Neural cell (in vitro differentiated cells): Measurements from ENCODE around the gene PLCXD3. TPM values are rescaled to one million over a fixed set of nuclear protein-coding genes. Genes with fewer than 3 reads are reported as not detected.

Source experiments
- H2AFZ ChIP-seq: fragments of 200-600, 300-800 bp; sonication (generic), shearing (Covaris generic); 2 replicates; pipeline ENCODE4 v1.6.0; 2014; ENCODE audit warnings: low read depth, mild to moderate bottlenecking, antibody characterized with exemption, low read length, moderate library complexity
- H3F3A ChIP-seq: fragments of 200-600 bp; shearing (Covaris generic); 2 replicates; pipeline ENCODE4 v1.6.1; 2016; ENCODE audit warnings: mild to moderate bottlenecking, moderate library complexity, mixed read lengths, antibody characterized with exemption, low read length; ENCODE audit not compliant: insufficient read depth, poor library complexity, severe bottlenecking
- H3K27ac ChIP-seq: fragments of 200-600, 300-800 bp; sonication (generic), shearing (Covaris generic); 2 replicates; pipeline ENCODE4 v1.5.1; 2014; ENCODE audit warnings: mild to moderate bottlenecking, low read length, moderate library complexity
- H3K27me3 ChIP-seq: fragments of 300-800, 200-600 bp; sonication (generic), shearing (Covaris generic); 2 replicates; pipeline ENCODE4 v1.6.0; 2014; ENCODE audit warnings: mild to moderate bottlenecking, low read depth, low read length, moderate library complexity; ENCODE audit not compliant: insufficient read depth
- H3K36me3 ChIP-seq: fragments of 300-800, 200-600 bp; sonication (generic), shearing (Covaris generic); 2 replicates; pipeline ENCODE4 v1.5.1; 2014; ENCODE audit warnings: mild to moderate bottlenecking, antibody characterized with exemption, low read length, moderate library complexity; ENCODE audit not compliant: insufficient read depth
- H3K4me2 ChIP-seq: fragments of 300-800, 200-600 bp; sonication (generic), shearing (Covaris generic); 2 replicates; pipeline ENCODE4 v1.6.0; 2014; ENCODE audit warnings: mild to moderate bottlenecking, low read length
- H3K4me3 ChIP-seq: fragments of 300-800, 200-600 bp; sonication (generic), shearing (Covaris generic); 2 replicates; pipeline ENCODE4 v1.5.1; 2014; ENCODE audit warnings: mild to moderate bottlenecking, low read length, moderate library complexity
- H3K79me2 ChIP-seq: fragments of 200-600 bp; shearing (Covaris generic); replicated peaks from 2 replicates; pipeline ENCODE4 v1.6.0; 2014; ENCODE audit warnings: mild to moderate bottlenecking, low read length, moderate library complexity; ENCODE audit not compliant: insufficient read depth
- H3K9ac ChIP-seq: fragments of 300-800, 200-600 bp; sonication (generic), shearing (Covaris generic); 2 replicates; pipeline ENCODE4 v1.6.1; 2016; ENCODE audit warnings: mild to moderate bottlenecking, low read length, mixed read lengths
- H3K9me2 ChIP-seq: fragments of 200-600 bp; shearing (Covaris generic); 2 replicates; pipeline ENCODE4 v1.6.1; 2016; ENCODE audit warnings: mild to moderate bottlenecking, low read length, mixed read lengths; ENCODE audit not compliant: insufficient read depth
- H3K9me3 ChIP-seq: fragments of 200-600, 300-800 bp; sonication (generic), shearing (Covaris generic); 2 replicates; pipeline ENCODE4 v1.6.1; 2016; ENCODE audit warnings: mild to moderate bottlenecking, mixed run types, low read length, moderate library complexity, mixed read lengths
- H4K20me1 ChIP-seq: fragments of 200-600 bp; shearing (Covaris generic); 2 replicates; pipeline ENCODE4 v1.6.1; 2016; ENCODE audit warnings: mild to moderate bottlenecking, mixed run types; ENCODE audit not compliant: insufficient read depth
- EP300 ChIP-seq: fragments of 450-650 bp; conservative IDR thresholded peaks from 2 replicates; pipeline ENCODE4 v1.6.1; 2014; ENCODE audit warnings: antibody characterized with exemption, mild to moderate bottlenecking, moderate library complexity; ENCODE audit not compliant: poor library complexity, severe bottlenecking
- EZH2 ChIP-seq: fragments of 200-600, 300-800 bp; shearing (Covaris generic), sonication (generic); IDR thresholded peaks from 2 replicates; pipeline ENCODE4 v1.6.1; 2014; ENCODE audit warnings: antibody characterized with exemption, low read length, borderline replicate concordance, mild to moderate bottlenecking; ENCODE audit not compliant: insufficient read depth, poor library complexity, severe bottlenecking
- MXI1 ChIP-seq: fragments of 450-650 bp; conservative IDR thresholded peaks from 2 replicates; pipeline ENCODE4 v1.6.1; 2014; ENCODE audit warnings: antibody characterized with exemption, mild to moderate bottlenecking; ENCODE audit not compliant: poor library complexity, severe bottlenecking
- POLR2AphosphoS5 ChIP-seq: IDR thresholded peaks from 2 replicates; pipeline ENCODE4 v1.6.1; 2012
- RAD21 ChIP-seq: fragments of 450-650 bp; conservative IDR thresholded peaks from 2 replicates; pipeline ENCODE4 v1.6.1; 2014; ENCODE audit warnings: antibody characterized with exemption, mild to moderate bottlenecking, moderate library complexity
- SMC3 ChIP-seq: fragments of 450-650 bp; conservative IDR thresholded peaks from 2 replicates; pipeline ENCODE4 v1.6.1; 2014; ENCODE audit warnings: antibody characterized with exemption, mild to moderate bottlenecking, moderate library complexity; ENCODE audit not compliant: poor library complexity
- TAF1 ChIP-seq: IDR thresholded peaks from 2 replicates; pipeline ENCODE4 v1.6.1; 2012; ENCODE audit warnings: low read depth
- polyA plus RNA-seq: library from polyadenylated mRNA; depleted of rRNA; stranded (reverse); fragments of >200 nt; gene quantifications from 2 replicates; pipeline ENCODE4 v1.2.3, GENCODE V29; 2014
- TF ChIP-seq, protein P1 (sequence below): IDR thresholded peaks from 2 replicates; pipeline ENCODE4 v1.6.1; 2012; ENCODE audit warnings: borderline replicate concordance
- TF ChIP-seq, protein P2 (sequence below): fragments of 450-650 bp; IDR thresholded peaks from 2 replicates; pipeline ENCODE4 v1.5.1; 2014; ENCODE audit warnings: antibody characterized with exemption, mild to moderate bottlenecking, moderate library complexity; ENCODE audit not compliant: poor library complexity, severe bottlenecking

Gene PLCXD3
- polyA plus RNA-seq, 1 donor from 2014 or later, result 6.6 TPM

DNA sequence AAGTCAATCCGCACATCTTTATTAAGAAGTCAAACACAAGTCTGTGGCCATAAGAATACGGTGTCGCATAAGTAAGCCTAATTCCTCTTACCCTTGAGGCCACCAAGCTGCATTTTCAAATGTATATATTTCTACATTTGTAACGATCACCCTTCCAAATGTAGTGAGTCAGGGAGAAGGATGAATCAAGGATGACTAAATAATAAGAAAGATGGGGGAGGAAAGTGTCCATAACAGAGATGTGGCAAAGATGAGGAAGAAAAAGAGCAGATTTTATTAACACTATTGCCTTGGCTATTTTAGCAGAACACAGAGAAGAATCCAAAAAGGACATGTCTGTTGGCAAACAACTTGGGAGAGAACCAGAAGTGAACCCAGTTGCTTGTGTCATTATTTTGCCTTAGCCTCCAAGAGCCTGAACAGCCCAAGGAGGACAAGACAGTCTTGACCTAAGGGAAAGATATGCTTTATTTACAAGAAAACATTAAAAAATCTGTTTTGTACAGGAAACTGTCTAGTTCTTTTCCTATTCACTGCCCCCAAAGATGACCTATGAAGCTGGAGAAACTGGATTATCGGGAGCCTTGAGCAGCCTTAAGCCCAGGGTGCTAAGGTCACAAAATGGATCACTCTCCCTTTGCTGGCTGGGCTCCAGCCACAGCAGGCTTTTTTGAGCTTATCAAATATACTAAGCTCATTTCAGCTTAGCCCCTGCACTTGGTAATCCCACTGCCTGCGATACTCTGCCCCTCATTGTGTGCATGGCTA lies 101.5 kb downstream of the PLCXD3 start:
- Histone ChIP-seq H3K9ac (no peak overlapping the region), H2AFZ (no peak overlapping the region), H3K27ac (no peak overlapping the region), H3K4me3 (no peak overlapping the region), H3K27me3 (no peaks in the 10 kb centered on the region), H4K20me1 (no peaks in the 10 kb centered on the region), H3F3A (no peaks in the 10 kb centered on the region), H3K9me3 (no peaks in the 10 kb centered on the region), H3K9me2 (no peaks in the 10 kb centered on the region), H3K36me3 (no peaks in the 10 kb centered on the region), H3K79me2 (no peaks in the 10 kb centered on the region), H3K4me2 (no peak overlapping the region)
- no peak for TF ChIP-seq RAD21
- TF ChIP-seq, protein P1, sequence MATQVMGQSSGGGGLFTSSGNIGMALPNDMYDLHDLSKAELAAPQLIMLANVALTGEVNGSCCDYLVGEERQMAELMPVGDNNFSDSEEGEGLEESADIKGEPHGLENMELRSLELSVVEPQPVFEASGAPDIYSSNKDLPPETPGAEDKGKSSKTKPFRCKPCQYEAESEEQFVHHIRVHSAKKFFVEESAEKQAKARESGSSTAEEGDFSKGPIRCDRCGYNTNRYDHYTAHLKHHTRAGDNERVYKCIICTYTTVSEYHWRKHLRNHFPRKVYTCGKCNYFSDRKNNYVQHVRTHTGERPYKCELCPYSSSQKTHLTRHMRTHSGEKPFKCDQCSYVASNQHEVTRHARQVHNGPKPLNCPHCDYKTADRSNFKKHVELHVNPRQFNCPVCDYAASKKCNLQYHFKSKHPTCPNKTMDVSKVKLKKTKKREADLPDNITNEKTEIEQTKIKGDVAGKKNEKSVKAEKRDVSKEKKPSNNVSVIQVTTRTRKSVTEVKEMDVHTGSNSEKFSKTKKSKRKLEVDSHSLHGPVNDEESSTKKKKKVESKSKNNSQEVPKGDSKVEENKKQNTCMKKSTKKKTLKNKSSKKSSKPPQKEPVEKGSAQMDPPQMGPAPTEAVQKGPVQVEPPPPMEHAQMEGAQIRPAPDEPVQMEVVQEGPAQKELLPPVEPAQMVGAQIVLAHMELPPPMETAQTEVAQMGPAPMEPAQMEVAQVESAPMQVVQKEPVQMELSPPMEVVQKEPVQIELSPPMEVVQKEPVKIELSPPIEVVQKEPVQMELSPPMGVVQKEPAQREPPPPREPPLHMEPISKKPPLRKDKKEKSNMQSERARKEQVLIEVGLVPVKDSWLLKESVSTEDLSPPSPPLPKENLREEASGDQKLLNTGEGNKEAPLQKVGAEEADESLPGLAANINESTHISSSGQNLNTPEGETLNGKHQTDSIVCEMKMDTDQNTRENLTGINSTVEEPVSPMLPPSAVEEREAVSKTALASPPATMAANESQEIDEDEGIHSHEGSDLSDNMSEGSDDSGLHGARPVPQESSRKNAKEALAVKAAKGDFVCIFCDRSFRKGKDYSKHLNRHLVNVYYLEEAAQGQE, result no peak
- TF ChIP-seq SMC3, result no peak
- no peak for TF ChIP-seq EP300
- TF ChIP-seq POLR2AphosphoS5, result no peak
- no peak for TF ChIP-seq TAF1
- no peak for TF ChIP-seq EZH2
- TF ChIP-seq, protein P2, sequence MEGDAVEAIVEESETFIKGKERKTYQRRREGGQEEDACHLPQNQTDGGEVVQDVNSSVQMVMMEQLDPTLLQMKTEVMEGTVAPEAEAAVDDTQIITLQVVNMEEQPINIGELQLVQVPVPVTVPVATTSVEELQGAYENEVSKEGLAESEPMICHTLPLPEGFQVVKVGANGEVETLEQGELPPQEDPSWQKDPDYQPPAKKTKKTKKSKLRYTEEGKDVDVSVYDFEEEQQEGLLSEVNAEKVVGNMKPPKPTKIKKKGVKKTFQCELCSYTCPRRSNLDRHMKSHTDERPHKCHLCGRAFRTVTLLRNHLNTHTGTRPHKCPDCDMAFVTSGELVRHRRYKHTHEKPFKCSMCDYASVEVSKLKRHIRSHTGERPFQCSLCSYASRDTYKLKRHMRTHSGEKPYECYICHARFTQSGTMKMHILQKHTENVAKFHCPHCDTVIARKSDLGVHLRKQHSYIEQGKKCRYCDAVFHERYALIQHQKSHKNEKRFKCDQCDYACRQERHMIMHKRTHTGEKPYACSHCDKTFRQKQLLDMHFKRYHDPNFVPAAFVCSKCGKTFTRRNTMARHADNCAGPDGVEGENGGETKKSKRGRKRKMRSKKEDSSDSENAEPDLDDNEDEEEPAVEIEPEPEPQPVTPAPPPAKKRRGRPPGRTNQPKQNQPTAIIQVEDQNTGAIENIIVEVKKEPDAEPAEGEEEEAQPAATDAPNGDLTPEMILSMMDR, result no peak
- no peak for TF ChIP-seq MXI1

DNA sequence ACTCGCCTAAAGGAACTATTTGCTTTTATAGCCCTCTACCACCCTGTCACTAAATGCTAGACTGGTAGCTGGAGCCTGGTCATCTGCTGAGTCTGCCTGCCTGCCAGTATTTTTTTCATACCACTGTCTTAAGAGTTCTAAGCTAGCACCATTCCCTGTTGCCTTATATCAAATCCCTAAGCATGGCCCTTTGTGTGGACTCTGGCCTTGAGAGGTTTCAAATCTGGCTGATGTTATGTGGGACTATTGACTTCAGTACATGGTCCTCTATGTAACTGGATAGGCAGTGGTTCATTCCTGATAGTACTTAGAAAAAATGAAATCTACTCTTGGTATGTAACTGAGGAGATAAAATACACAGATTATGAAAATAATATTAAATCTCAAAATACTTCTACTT lies 103.5 kb downstream of the PLCXD3 start:
- Histone ChIP-seq H3K9me3 (no peaks in the 10 kb centered on the region), H4K20me1 (no peaks in the 10 kb centered on the region), H3K27ac (no peak overlapping the region), H2AFZ (no peak overlapping the region), H3K27me3 (no peaks in the 10 kb centered on the region), H3K4me2 (no peak overlapping the region), H3K79me2 (no peaks in the 10 kb centered on the region), H3K4me3 (no peak overlapping the region), H3K9me2 (no peaks in the 10 kb centered on the region), H3F3A (no peaks in the 10 kb centered on the region), H3K9ac (no peak overlapping the region), H3K36me3 (no peaks in the 10 kb centered on the region)
- TF ChIP-seq, protein P2, result no peak
- TF ChIP-seq POLR2AphosphoS5, result no peak
- TF ChIP-seq EZH2, result no peak
- TF ChIP-seq TAF1, result no peak
- TF ChIP-seq, protein P1, result no peak
- no peak for TF ChIP-seq MXI1
- no peak for TF ChIP-seq RAD21
- TF ChIP-seq EP300, result no peak
- TF ChIP-seq SMC3, result no peak
